Measurements from ENCODE around the gene ELOVL1.

GRCh38 chr1:43321331-43321891, 46.4 kb downstream of the ELOVL1 start:
- TF ChIP-seq, protein P1, sequence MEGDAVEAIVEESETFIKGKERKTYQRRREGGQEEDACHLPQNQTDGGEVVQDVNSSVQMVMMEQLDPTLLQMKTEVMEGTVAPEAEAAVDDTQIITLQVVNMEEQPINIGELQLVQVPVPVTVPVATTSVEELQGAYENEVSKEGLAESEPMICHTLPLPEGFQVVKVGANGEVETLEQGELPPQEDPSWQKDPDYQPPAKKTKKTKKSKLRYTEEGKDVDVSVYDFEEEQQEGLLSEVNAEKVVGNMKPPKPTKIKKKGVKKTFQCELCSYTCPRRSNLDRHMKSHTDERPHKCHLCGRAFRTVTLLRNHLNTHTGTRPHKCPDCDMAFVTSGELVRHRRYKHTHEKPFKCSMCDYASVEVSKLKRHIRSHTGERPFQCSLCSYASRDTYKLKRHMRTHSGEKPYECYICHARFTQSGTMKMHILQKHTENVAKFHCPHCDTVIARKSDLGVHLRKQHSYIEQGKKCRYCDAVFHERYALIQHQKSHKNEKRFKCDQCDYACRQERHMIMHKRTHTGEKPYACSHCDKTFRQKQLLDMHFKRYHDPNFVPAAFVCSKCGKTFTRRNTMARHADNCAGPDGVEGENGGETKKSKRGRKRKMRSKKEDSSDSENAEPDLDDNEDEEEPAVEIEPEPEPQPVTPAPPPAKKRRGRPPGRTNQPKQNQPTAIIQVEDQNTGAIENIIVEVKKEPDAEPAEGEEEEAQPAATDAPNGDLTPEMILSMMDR (IDR thresholded peaks at IDR 0.05; ENCODE audit: low read depth, low read length, missing input control), result no peak
- no peak for TF ChIP-seq TAF1 (conservative IDR thresholded peaks at IDR 0.05)
- TF ChIP-seq YY1 (IDR thresholded peaks at IDR 0.05), result no peak
- no peak for TF ChIP-seq JUND (IDR thresholded peaks at IDR 0.05)
- no peak for TF ChIP-seq MAX (IDR thresholded peaks at IDR 0.05)
- TF ChIP-seq HNF4A (conservative IDR thresholded peaks at IDR 0.05), result no peak
